ENCODE results near the gene TOX2.

DNA sequence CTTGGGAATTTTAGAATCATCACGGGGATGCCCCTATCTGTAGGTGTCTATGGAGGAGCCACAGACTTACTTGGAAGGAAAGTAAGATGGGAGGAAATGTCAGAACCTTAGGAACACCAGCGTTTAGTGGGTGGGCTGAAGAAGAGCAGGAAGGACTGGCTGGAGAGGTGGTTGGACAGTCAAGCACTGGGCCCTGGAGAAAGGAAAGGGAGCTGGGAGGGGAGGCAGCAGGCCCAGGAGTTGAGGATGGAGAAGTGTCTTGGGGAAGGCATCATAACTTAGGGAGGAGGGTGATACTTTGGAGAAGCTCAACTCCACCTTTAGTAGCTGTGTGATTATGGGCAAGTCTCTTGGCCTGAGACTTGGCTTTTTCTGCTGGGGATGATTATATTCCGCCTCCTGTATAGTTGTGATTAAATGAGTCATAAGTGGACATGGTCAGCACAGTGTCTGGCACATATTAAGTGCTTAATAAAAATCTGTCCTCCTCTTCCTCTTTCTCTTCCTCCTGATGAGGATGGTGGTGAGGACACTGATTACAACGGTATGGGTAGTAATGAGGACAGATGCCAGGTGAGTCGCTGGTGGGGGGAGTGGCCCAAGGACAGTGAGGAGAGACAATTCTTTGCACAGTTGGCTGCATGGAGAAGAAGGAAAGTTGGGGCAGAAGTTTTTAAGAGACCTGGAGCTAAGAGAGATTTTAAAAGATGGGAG lies 125.7 kb downstream of the TOX2 start:
- no peak for TF ChIP-seq EZH2phosphoT487 (IDR thresholded peaks at IDR 0.05; ENCODE audit: low read depth)
- TF ChIP-seq, protein P1, sequence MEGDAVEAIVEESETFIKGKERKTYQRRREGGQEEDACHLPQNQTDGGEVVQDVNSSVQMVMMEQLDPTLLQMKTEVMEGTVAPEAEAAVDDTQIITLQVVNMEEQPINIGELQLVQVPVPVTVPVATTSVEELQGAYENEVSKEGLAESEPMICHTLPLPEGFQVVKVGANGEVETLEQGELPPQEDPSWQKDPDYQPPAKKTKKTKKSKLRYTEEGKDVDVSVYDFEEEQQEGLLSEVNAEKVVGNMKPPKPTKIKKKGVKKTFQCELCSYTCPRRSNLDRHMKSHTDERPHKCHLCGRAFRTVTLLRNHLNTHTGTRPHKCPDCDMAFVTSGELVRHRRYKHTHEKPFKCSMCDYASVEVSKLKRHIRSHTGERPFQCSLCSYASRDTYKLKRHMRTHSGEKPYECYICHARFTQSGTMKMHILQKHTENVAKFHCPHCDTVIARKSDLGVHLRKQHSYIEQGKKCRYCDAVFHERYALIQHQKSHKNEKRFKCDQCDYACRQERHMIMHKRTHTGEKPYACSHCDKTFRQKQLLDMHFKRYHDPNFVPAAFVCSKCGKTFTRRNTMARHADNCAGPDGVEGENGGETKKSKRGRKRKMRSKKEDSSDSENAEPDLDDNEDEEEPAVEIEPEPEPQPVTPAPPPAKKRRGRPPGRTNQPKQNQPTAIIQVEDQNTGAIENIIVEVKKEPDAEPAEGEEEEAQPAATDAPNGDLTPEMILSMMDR (IDR thresholded peaks at IDR 0.05; ENCODE audit: low read depth, low read length), result no peak
